LoVo (cell line): ENCODE results near the gene RIMBP2.

ENCODE experiments used
- DNase-seq: peaks from one replicate; pipeline ENCODE4 v3.0.0-alpha.2; 2016; ENCODE audit warnings: low spot score

The RIMBP2 gene

GRCh38 chr12:130418251-130418650, 297.8 kb downstream of the RIMBP2 start:
- no peak for DNase-seq

GRCh38 chr12:130414381-130414780, 301.7 kb downstream of the RIMBP2 start:
- no peak for DNase-seq

GRCh38 chr12:130413909-130414308, 302.2 kb downstream of the RIMBP2 start:
- no peak for DNase-seq

- DNase-seq: no peak
Observed at GRCh38 chr12:130412384-130412783, 303.7 kb downstream of the RIMBP2 start.

- no peak for DNase-seq
Observed at GRCh38 chr12:130405332-130405731, 310.8 kb downstream of the RIMBP2 start.

GRCh38 chr12:130401703-130402102, 314.4 kb downstream of the RIMBP2 start:
- DNase-seq: peak; percentile 14

GRCh38 chr12:130398100-130398848, 317.8 kb downstream of the RIMBP2 start:
- DNase-seq: no peak

- DNase-seq: no peak
Observed at GRCh38 chr12:130396667-130397066, 319.4 kb downstream of the RIMBP2 start.

GRCh38 chr12:130394906-130395305, 321.2 kb downstream of the RIMBP2 start:
- DNase-seq: no peak

GRCh38 chr12:130391186-130391585, 324.9 kb downstream of the RIMBP2 start:
- no peak for DNase-seq

- DNase-seq: no peak
Observed at GRCh38 chr12:130385193-130385592, 330.9 kb downstream of the RIMBP2 start.

- DNase-seq: no peak
Observed at GRCh38 chr12:130384234-130384633, 331.9 kb downstream of the RIMBP2 start.

- no peak for DNase-seq
Observed at GRCh38 chr12:130382818-130383217, 333.3 kb downstream of the RIMBP2 start.

GRCh38 chr12:130375296-130376287, 340.5 kb downstream of the RIMBP2 start:
- no peak for DNase-seq

- DNase-seq: no peak
Observed at GRCh38 chr12:130374083-130374482, 342.0 kb downstream of the RIMBP2 start.

- no peak for DNase-seq
Observed at GRCh38 chr12:130372936-130373335, 343.2 kb downstream of the RIMBP2 start.

GRCh38 chr12:130371296-130371695, 344.8 kb downstream of the RIMBP2 start:
- no peak for DNase-seq

GRCh38 chr12:130369816-130370215, 346.3 kb downstream of the RIMBP2 start:
- DNase-seq: no peak

GRCh38 chr12:130367523-130367922, 348.6 kb downstream of the RIMBP2 start:
- no peak for DNase-seq

- no peak for DNase-seq
Observed at GRCh38 chr12:130367003-130367402, 349.1 kb downstream of the RIMBP2 start.

GRCh38 chr12:130366159-130366558, 349.9 kb downstream of the RIMBP2 start:
- DNase-seq: no peak

- DNase-seq: peak; percentile 44
Observed at GRCh38 chr12:130364578-130364977, 351.5 kb downstream of the RIMBP2 start.

GRCh38 chr12:130362060-130362459, 354.0 kb downstream of the RIMBP2 start:
- DNase-seq: no peak
